Thoracic aorta (tissue), 2 donors: Measurements from ENCODE around the gene CRTC3. TPM values are rescaled to one million over a fixed set of nuclear protein-coding genes. Genes with fewer than 3 reads are reported as not detected.
"Not testable (repeated sequence)": the region's sequence is repeated elsewhere in the genome, so short reads cannot be mapped to it uniquely, and the experiment has no call there.

Experiments
- ATAC-seq: fragments of 150-250 bp; one replicate; pipeline ENCODE4 v1.8.0; 2017; ENCODE audit warnings: low read depth; ENCODE audit not compliant: insufficient number of reproducible peaks, low FRiP score
- DNase-seq: peaks from one replicate; pipeline ENCODE4 v3.0.0-alpha.2; 2020; ENCODE audit warnings: low spot score
- H3K27ac ChIP-seq, 2 donors: fragments of 200-600 bp; sonication (generic); 1 replicate in 1 of 2; 2 replicates in 1 of 2; pipeline ENCODE4 v1.5.1; 2016; ENCODE audit warnings: mild to moderate bottlenecking in 2 of 2, moderate library complexity in 2 of 2
- H3K27me3 ChIP-seq: fragments of 200-600 bp; sonication (generic); replicated peaks from 2 replicates; pipeline ENCODE4 v1.6.0; 2016; ENCODE audit warnings: mild to moderate bottlenecking; ENCODE audit not compliant: insufficient read depth
- H3K36me3 ChIP-seq: fragments of 200-600 bp; sonication (generic); one replicate; pipeline ENCODE4 v1.5.1; 2016
- H3K4me1 ChIP-seq, 2 donors: fragments of 200-600 bp; sonication (generic); 1 replicate in 1 of 2; 2 replicates in 1 of 2; pipeline versions ENCODE4 v1.5.1 to v1.6.0; 2016; ENCODE audit warnings: low read depth in 2 of 2, mild to moderate bottlenecking in 1 of 2; ENCODE audit not compliant: control insufficient read depth in 1 of 2
- H3K4me3 ChIP-seq: fragments of 200-600 bp; sonication (generic); 2 replicates; pipeline ENCODE4 v1.5.1; 2016; ENCODE audit warnings: mild to moderate bottlenecking
- H3K9me3 ChIP-seq: fragments of 200-600 bp; sonication (generic); 2 replicates; pipeline ENCODE4 v1.5.1; 2016
- total RNA-seq, 2 donors: library from RNA; depleted of rRNA; stranded (reverse); fragments of >200 nt; gene quantifications; one replicate each; pipeline versions ENCODE4 v1.1.0 to v1.2.3, GENCODE V29; 2016
- TF ChIP-seq, protein P1 (sequence below): fragments of 200-600 bp; sonication (generic); IDR thresholded peaks from one replicate; pipeline ENCODE4 v1.5.1; 2019; ENCODE audit warnings: antibody characterized with exemption

CRTC3 gene
- total RNA-seq, 2 donors from 2014 or later = 73.2 to 89.8 TPM

DNA sequence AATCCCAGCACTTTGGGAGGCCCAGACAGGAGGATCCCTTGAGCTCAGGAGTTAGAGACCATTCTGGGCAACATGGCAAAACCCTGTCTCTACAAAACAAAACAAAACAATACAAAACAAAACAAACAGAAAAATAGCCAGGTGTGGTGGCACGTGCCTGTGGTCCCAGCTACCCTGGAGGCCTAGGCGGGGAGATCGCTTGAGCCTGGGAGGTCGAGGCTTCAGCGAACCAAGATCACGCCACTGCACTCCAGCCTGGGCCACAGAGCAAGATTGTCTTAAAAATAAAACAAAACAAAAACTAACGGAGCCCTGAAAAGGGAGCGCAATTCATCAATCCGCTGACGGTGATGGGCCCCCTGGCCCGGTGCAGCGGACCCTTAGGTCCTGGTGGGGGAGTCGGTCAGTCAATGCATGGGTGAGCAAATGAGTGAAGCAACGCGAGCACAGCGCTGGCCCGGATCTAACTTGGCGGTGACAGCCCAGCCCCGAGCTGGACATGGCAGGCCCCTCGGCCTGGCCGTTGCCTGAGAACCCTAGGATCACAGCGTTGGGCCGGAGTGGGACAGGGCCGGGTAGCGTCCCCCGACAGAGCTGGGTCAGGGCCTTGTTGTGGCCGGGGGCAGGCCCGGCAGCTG is 135.0 kb downstream of the CRTC3 start:
- TF ChIP-seq, protein P1, sequence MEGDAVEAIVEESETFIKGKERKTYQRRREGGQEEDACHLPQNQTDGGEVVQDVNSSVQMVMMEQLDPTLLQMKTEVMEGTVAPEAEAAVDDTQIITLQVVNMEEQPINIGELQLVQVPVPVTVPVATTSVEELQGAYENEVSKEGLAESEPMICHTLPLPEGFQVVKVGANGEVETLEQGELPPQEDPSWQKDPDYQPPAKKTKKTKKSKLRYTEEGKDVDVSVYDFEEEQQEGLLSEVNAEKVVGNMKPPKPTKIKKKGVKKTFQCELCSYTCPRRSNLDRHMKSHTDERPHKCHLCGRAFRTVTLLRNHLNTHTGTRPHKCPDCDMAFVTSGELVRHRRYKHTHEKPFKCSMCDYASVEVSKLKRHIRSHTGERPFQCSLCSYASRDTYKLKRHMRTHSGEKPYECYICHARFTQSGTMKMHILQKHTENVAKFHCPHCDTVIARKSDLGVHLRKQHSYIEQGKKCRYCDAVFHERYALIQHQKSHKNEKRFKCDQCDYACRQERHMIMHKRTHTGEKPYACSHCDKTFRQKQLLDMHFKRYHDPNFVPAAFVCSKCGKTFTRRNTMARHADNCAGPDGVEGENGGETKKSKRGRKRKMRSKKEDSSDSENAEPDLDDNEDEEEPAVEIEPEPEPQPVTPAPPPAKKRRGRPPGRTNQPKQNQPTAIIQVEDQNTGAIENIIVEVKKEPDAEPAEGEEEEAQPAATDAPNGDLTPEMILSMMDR = no peak
- Histone ChIP-seq H3K27ac (peak overlapping the region; percentile 59 to 86), H3K4me1 (peaks cover 3 to 27% of the 10 kb centered on the region in 2 donors), H3K4me3 (peak overlapping the region; percentile 74), H3K9me3 (no peaks in the 10 kb centered on the region), H3K27me3 (no peaks in the 10 kb centered on the region), H3K36me3 (no peaks in the 10 kb centered on the region)
- DNase-seq (no peak), ATAC-seq (no peak)

DNA sequence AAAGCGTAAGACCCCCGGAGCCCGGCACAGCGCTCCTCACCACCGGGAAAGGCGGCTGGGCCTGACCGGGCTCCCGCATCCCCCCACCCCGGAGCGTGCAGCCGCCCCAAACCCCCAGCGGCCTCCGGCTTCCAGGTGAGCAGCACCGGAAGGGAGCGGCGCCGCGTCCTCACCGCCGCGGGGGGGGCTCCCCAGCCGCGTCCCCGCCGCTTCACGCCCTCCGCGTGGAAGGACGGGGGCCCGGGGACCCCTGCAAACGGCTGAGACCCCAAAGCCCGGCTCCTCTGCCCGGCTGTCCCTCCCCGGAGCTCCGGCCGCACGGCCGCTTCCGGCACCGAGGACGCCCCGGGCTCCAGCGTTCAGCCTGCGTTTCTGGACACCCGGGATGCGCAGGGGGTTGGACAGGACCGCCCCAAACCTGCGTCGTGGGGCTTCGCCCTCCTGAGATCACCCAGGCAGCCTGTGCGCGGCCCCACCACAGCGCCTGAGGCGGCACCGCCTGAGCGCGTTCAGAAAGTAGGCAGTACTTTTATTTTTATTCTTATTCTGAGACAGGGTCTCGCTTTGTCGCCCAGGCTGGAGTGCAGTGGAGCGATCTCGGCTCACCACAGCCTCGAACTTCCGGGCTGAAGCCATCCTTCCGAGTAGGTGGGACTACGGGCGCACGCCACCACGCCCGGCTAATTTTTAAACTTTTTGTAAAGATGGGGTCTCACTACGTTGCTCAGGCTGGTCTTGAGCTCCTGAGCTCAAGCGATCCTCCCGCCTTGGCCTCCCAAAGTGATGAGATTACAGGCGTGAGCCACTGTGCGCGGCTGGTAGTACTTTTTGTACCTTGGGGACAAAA is 135.8 kb downstream of the CRTC3 start:
- DNase-seq = no peak
- peaks cover 3 to 21% of the 10 kb centered on the region in 2 donors for H3K4me1 ChIP-seq
- TF ChIP-seq, protein P1 = no peak
- H3K9me3 ChIP-seq = no peaks in the 10 kb centered on the region
- H3K36me3 ChIP-seq = no peaks in the 10 kb centered on the region
- H3K27me3 ChIP-seq = no peaks in the 10 kb centered on the region
- peak overlapping the region; percentile 59 to 86 for H3K27ac ChIP-seq
- no peak for ATAC-seq
- H3K4me3 ChIP-seq = peak overlapping the region; percentile 74

DNA sequence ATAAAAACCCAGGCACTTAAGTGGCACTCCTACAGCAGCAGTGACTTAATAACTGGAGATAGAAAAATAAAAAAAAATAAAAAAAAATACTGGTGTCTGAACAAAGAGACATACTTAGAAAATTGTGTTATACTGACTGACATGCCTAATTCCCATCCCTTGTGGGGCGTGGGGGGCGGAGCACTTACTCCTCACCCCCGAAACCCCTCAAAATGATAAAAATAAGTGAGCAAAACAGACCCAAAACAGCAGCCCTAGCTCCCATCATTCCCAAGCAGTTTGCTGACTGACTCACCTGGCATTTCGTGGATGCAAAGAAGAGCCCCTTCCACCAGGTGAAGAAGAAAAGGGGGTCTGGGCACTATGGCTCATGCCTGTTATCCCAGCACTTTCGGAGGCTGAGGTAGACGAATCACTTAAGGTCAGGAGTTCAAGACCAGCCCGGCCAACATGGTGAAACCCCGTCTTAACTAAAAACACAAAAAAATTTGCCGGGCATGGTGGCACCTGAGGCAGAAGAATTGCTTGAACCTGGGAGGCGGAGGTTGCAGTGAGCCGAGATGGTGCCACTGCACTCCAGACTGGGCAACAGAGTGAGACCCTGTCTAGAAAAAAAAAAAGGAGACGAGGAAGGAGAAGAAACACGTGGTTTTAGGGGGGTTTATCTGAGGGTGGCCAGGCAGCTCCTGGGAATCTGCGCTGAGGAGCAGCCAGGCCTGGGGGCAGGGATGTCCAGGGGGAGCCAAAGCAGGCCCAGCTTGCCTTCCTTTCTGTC is 136.6 kb downstream of the CRTC3 start:
- Histone ChIP-seq H3K4me3 (peak overlapping the region; percentile 74), H3K9me3 (no peaks in the 10 kb centered on the region), H3K27ac (peak overlapping the region in 1 of 2 donors; percentile 59), H3K4me1 (peaks cover 3 to 16% of the 10 kb centered on the region in 2 donors), H3K27me3 (no peaks in the 10 kb centered on the region), H3K36me3 (no peaks in the 10 kb centered on the region)
- DNase-seq (no peak), ATAC-seq (no peak)
- TF ChIP-seq, protein P1 = no peak

DNA sequence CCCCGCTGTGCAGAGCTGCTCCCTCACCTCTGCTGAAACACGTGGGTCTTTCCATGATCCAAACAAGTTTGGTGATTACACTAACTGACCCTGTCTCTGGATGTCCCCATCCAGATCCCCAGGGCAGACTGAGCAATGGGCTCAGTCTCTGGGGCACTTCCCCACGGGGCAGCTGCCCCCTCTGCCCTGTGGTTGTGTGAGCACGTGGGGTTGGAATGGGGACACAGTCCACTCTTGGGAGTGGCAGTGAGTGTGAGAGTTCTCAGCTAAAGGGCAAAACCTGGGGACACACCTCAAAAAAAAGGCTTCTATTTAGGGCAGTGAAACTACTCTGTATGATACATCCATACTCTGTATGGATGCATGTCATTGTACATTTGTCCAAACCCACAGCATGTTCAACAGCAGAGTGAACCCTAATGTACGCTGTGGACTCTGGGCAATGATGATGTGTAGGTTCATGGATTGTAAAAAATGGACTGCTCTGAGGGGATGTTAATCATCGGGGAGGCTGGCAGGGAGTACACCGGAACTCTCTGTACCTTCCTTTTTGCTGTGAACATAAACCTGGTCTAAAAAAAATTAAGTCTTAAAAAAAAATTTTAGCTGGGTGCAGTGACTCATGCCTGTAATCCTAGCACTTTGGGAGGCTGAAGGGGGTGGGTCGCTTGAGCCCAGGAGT is 137.5 kb downstream of the CRTC3 start:
- Histone ChIP-seq H3K9me3 (no peaks in the 10 kb centered on the region), H3K36me3 (no peaks in the 10 kb centered on the region), H3K4me1 (peaks cover 0 to 16% of the 10 kb centered on the region in 2 donors), H3K4me3 (no peak overlapping the region), H3K27ac (no peak overlapping the region), H3K27me3 (no peaks in the 10 kb centered on the region)
- TF ChIP-seq, protein P1 = no peak
- ATAC-seq = no peak
- no peak for DNase-seq

DNA sequence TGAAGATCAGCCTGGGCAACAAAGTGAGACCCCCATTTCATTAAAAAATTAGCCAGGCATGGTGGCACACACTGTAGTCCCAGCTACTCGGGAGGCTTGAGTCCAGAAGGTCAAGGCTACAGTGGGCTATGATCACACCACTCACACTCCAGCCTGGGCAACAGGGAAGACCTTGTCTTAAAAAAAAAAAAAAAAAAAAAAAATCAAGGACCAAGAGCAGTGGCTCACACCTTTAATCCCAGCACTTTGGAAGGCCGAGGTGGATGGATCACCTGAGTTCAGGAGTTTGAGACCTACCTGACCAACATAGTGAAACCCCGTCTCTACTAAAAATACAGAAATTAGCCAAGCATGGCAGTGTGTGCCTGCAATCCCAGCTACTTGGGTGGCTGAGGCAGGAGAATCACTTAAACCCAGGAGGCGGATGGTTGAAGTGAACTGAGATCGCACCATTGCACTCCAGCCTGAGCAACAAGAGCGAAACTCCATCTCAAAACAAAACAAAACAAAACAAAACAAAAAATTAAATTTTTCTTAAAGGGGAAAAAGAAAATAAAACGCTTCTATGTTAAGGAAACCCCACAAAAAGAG is 138.1 kb downstream of the CRTC3 start:
- H3K36me3 ChIP-seq, DNase-seq, H3K9me3 ChIP-seq, H3K4me3 ChIP-seq, H3K27me3 ChIP-seq, H3K27ac ChIP-seq, ATAC-seq: not testable (repeated sequence)
- peaks cover 0 to 16% of the 10 kb centered on the region in 2 donors for H3K4me1 ChIP-seq

DNA sequence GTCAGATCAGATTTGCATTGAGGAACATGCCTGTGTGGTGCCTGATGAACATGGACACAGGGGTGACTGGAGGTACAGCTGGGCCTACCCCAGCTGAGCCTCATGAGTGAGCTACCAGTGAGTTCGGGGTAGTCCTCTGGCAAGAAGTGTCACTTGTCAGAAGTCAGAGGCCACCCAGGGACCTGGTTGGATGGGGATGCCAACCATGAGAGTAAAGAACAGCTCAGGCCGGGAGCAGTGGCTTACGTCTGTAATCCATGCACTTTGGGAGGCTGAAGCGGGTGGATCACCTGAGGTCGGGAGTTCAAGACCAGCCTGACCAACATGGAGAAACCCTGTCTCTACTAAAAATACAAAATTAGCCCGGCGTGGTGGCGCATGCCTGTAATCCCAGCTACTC is 140.9 kb downstream of the CRTC3 start:
- H3K27ac ChIP-seq, H3K36me3 ChIP-seq, H3K9me3 ChIP-seq, H3K4me3 ChIP-seq, ATAC-seq, H3K27me3 ChIP-seq, DNase-seq, H3K4me1 ChIP-seq: not testable (repeated sequence)
